PC-3 (cell line): ENCODE results near the gene ZMYM4. TPM values are rescaled to one million over a fixed set of nuclear protein-coding genes. Genes with fewer than 3 reads are reported as not detected.

Source experiments
- ATAC-seq: fragments of 200-7000 bp; cut with Tn5 transposase; 2 replicates; pipeline ENCODE4 v1.9.1; 2020; ENCODE audit warnings: mild to moderate bottlenecking, moderate library complexity
- BruUV-seq: library from RNA; stranded (reverse); fragments of 400-500 nt; replicated peaks from 2 replicates; lab custom pipeline; 2021; lab: Mats Ljungman, UMichigan
- CTCF ChIA-PET: fragments of 300-600 bp; sonication (Branson Sonifier 250); formaldehyde crosslinking; loops from one replicate; lab custom pipeline; 2022; ENCODE audit warnings: antibody characterized with exemption; lab: Charles Lee
- POLR2A ChIA-PET: fragments of 300-600 bp; sonication (Branson Sonifier 250); formaldehyde crosslinking; loops from one replicate; lab custom pipeline; 2022; ENCODE audit warnings: antibody characterized with exemption; ENCODE audit not compliant: unreplicated experiment; lab: Charles Lee
- DNase-seq: peaks from one replicate; pipeline ENCODE4 v3.0.0-alpha.2; 2015
- H2AFZ ChIP-seq: fragments of 300-600 bp; sonication (generic); 2 replicates; pipeline ENCODE4 v1.6.0; 2016; ENCODE audit warnings: antibody characterized with exemption, low read length
- H3F3A ChIP-seq: fragments of 300-600 bp; sonication (generic); one replicate; pipeline ENCODE4 v1.6.0; 2017; ENCODE audit warnings: antibody characterized with exemption, low read length, control low read depth, mild to moderate bottlenecking; ENCODE audit not compliant: unreplicated experiment
- H3K27ac ChIP-seq: fragments of 300-600 bp; sonication (generic); 2 replicates; pipeline ENCODE4 v1.5.1; 2016; ENCODE audit warnings: mild to moderate bottlenecking, low read length
- H3K27me3 ChIP-seq: fragments of 300-600 bp; sonication (generic); 2 replicates; pipeline ENCODE4 v1.6.1; 2016; ENCODE audit warnings: low read length, mixed read lengths
- H3K36me3 ChIP-seq: fragments of 300-600 bp; sonication (generic); 2 replicates; pipeline ENCODE4 v1.6.1; 2016; ENCODE audit warnings: low read depth, mixed run types, low read length, mixed read lengths
- H3K4me1 ChIP-seq: fragments of 300-600 bp; sonication (generic); 2 replicates; pipeline ENCODE4 v1.5.1; 2016; ENCODE audit warnings: low read length; ENCODE audit not compliant: insufficient read depth
- H3K4me2 ChIP-seq: fragments of 300-600 bp; sonication (generic); 2 replicates; pipeline ENCODE4 v1.6.0; 2016; ENCODE audit warnings: low read length
- H3K4me3 ChIP-seq: fragments of 300-600 bp; sonication (generic); 2 replicates; pipeline ENCODE4 v1.5.1; 2016; ENCODE audit warnings: mild to moderate bottlenecking, low read length, mixed read lengths
- H3K79me2 ChIP-seq: fragments of 300-600 bp; sonication (generic); 2 replicates; pipeline ENCODE4 v1.6.1; 2017; ENCODE audit warnings: low read length, mixed read lengths
- H3K9ac ChIP-seq: fragments of 300-600 bp; sonication (generic); 2 replicates; pipeline ENCODE4 v1.6.0; 2016; ENCODE audit warnings: mild to moderate bottlenecking, low read length
- H3K9me2 ChIP-seq: fragments of 300-600 bp; sonication (generic); replicated peaks from 2 replicates; pipeline ENCODE4 v1.6.1; 2016; ENCODE audit warnings: mixed run types, low read length, mixed read lengths
- H3K9me3 ChIP-seq: fragments of 300-600 bp; sonication (generic); 2 replicates; pipeline ENCODE4 v1.6.1; 2016; ENCODE audit warnings: low read length, mixed read lengths
- H4K20me1 ChIP-seq: fragments of 300-600 bp; sonication (generic); 2 replicates; pipeline ENCODE4 v1.6.1; 2016; ENCODE audit warnings: low read length, mixed read lengths
- EZH2 ChIP-seq: fragments of 300-600 bp; sonication (generic); IDR thresholded peaks from one replicate; pipeline ENCODE4 v1.6.1; 2017; ENCODE audit warnings: antibody characterized with exemption, mild to moderate bottlenecking, low read length; ENCODE audit not compliant: unreplicated experiment
- EZH2phosphoT487 ChIP-seq: fragments of 300-600 bp; sonication (generic); IDR thresholded peaks from 2 replicates; pipeline ENCODE4 v1.6.1; 2018; ENCODE audit warnings: mild to moderate bottlenecking, antibody characterized with exemption, low read length, borderline replicate concordance
- intact Hi-C: fragments of 100-400 bp; cut with micrococcal nuclease; formaldehyde crosslinking; loops from 2 replicates; pipeline ENCODE4 v1.9.0; 2023
- total RNA-seq: library from RNA; depleted of rRNA; stranded (reverse); fragments of >200 nt; gene quantifications from 2 replicates; pipeline ENCODE4 v1.2.3, GENCODE V29; 2014
- TF ChIP-seq, protein P1 (sequence below): fragments of 300-600 bp; sonication (generic); conservative IDR thresholded peaks from 2 replicates; pipeline ENCODE4 v1.5.1; 2017; ENCODE audit warnings: antibody characterized with exemption, low read depth, mild to moderate bottlenecking, low read length

ZMYM4 gene
- total RNA-seq, 1 experiment from 2014 or later = 28.5 TPM

DNA sequence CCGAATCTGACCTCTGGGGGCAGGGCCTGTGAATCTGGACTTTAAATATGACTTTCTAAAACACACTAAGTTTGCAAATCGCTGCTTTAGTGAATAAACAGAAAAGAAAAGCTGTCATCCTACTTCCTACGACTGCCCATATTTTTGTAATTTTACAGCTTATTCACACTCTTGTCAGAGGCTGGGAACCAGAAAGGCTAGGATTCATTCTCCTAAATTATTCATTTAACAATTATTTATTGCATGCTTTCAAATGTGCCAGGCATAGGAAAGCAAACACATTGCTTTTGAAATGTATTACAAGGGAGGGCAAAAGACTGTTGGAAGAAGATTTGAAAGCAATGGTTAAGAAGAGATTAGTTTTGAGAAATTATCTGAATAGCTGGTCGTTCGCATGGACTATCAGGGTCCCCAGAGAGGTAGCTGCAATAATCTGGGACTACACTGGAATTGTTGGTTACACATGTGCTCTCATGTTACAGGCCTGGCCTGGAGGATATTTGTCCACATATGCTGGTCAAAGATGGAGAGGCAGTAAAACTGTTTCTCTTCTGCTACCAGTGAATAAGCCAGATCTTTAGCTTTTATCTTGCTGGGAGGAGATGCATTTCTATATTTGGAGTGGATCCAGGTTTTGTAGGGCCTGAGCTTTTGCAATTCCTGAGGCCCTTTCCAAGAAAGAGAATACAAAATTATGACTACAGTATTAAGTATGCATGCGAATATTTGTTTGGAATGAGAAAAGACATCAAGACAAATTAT, 46.0 kb upstream of the ZMYM4 start:
- Histone ChIP-seq H3K27ac (no peak overlapping the region), H3K9me2 (no peaks in the 10 kb centered on the region), H3K4me2 (no peak overlapping the region), H3K36me3 (no peaks in the 10 kb centered on the region), H3K9ac (no peak overlapping the region), H3K4me1 (no peaks in the 10 kb centered on the region), H2AFZ (no peak overlapping the region), H4K20me1 (no peaks in the 10 kb centered on the region), H3K27me3 (no peaks in the 10 kb centered on the region), H3K4me3 (no peak overlapping the region), H3K79me2 (no peaks in the 10 kb centered on the region), H3F3A (no peaks in the 10 kb centered on the region), H3K9me3 (no peaks in the 10 kb centered on the region)
- ChIA-PET CTCF (no interaction called here), POLR2A (interaction anchor here (0.6 kb wide), 2 partner anchors 39 to 865 kb away, joined by 3 read pairs; no protein-coding TSS in a partner anchor)
- intact Hi-C loops = no loop called here
- BruUV-seq = no TSS peak
- DNase-seq (no peak), ATAC-seq (no peak)
- no peak for TF ChIP-seq EZH2

DNA sequence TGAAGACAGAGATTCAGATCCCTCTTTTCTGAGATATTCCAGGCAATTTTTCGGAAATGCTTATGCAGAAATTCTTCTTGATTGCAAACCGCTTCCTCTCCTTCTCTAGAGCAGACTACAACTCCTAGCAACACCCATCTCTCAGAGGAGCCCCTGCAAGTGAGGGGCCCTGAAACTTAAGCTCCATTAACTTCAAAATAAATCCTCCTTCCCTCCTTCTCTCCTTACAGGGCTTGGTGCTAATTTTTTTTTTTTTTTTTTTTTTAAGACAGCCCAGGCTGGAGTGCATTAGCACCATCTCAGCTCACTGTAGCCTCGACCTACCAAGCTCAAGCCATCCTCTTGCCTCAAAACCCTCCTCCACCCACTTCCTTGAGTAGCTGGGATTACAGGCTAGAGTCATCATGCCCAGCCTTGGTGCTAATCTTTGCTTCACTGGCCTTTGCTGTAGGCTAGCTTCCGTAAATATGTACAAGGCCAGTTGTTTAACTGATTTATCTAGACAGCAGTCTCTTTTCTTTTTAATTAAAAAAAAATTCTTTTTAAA, 45.4 kb upstream of the ZMYM4 start:
- intact Hi-C loops = no loop called here
- no peaks in the 10 kb centered on the region for H3K9me3 ChIP-seq
- no peaks in the 10 kb centered on the region for H3K79me2 ChIP-seq
- H3K36me3 ChIP-seq = no peaks in the 10 kb centered on the region
- ATAC-seq (no peak), DNase-seq (no peak)
- POLR2A ChIA-PET = interaction anchor here (0.6 kb wide), 1 partner anchor 865 kb away, joined by 3 read pairs; no protein-coding TSS in a partner anchor
- TF ChIP-seq EZH2 = no peak
- CTCF ChIA-PET = no interaction called here
- no peaks in the 10 kb centered on the region for H3K9me2 ChIP-seq
- BruUV-seq = no TSS peak
- H3K4me3 ChIP-seq = no peak overlapping the region
- no peaks in the 10 kb centered on the region for H3K4me1 ChIP-seq
- no peak overlapping the region for H3K4me2 ChIP-seq
- H3K27ac ChIP-seq = no peak overlapping the region
- no peaks in the 10 kb centered on the region for H4K20me1 ChIP-seq
- no peak overlapping the region for H2AFZ ChIP-seq
- H3F3A ChIP-seq = no peaks in the 10 kb centered on the region
- H3K27me3 ChIP-seq = no peaks in the 10 kb centered on the region
- H3K9ac ChIP-seq = no peak overlapping the region

DNA sequence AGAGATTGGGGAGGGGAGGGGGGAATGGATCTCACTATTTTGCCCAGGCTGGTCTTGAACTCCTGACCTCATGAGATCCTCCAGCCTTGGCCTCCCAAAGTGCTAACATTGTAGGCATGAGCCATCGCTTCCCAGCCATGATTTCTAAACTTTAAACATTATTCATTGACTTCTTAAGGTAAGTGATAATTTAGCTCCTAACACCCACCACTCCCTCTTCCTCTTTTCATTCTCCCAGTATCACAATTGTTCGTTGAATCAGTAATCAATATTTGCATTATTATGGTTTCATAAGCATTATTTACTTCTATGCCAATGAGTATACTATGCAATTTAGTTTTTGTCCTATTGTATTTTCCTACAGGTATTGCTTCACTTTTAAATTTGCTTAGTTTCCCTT, 42.0 kb upstream of the ZMYM4 start:
- CTCF ChIA-PET = no interaction called here
- TF ChIP-seq EZH2 = no peak
- TF ChIP-seq, protein P1, sequence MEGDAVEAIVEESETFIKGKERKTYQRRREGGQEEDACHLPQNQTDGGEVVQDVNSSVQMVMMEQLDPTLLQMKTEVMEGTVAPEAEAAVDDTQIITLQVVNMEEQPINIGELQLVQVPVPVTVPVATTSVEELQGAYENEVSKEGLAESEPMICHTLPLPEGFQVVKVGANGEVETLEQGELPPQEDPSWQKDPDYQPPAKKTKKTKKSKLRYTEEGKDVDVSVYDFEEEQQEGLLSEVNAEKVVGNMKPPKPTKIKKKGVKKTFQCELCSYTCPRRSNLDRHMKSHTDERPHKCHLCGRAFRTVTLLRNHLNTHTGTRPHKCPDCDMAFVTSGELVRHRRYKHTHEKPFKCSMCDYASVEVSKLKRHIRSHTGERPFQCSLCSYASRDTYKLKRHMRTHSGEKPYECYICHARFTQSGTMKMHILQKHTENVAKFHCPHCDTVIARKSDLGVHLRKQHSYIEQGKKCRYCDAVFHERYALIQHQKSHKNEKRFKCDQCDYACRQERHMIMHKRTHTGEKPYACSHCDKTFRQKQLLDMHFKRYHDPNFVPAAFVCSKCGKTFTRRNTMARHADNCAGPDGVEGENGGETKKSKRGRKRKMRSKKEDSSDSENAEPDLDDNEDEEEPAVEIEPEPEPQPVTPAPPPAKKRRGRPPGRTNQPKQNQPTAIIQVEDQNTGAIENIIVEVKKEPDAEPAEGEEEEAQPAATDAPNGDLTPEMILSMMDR = no peak
- TF ChIP-seq EZH2phosphoT487 = no peak
- POLR2A ChIA-PET = no interaction called here
- Histone ChIP-seq H3K27me3 (no peaks in the 10 kb centered on the region), H3K4me2 (no peak overlapping the region), H3K9ac (no peak overlapping the region), H3K79me2 (no peaks in the 10 kb centered on the region), H4K20me1 (no peaks in the 10 kb centered on the region), H2AFZ (no peak overlapping the region), H3K36me3 (no peaks in the 10 kb centered on the region), H3K4me1 (no peaks in the 10 kb centered on the region), H3K4me3 (no peak overlapping the region), H3K9me2 (no peaks in the 10 kb centered on the region), H3K9me3 (no peaks in the 10 kb centered on the region), H3F3A (no peaks in the 10 kb centered on the region), H3K27ac (no peak overlapping the region)
- DNase-seq (no peak), ATAC-seq (no peak)
- BruUV-seq = no TSS peak
- intact Hi-C loops = no loop called here
